Right cardiac atrium (tissue), 5 donors: ENCODE results near the gene BCAS4. TPM values are rescaled to one million over a fixed set of nuclear protein-coding genes. Genes with fewer than 3 reads are reported as not detected.

Source experiments
- ATAC-seq, 2 donors: fragments of 200-7000 bp; cut with Tn5 transposase; one replicate each; pipeline versions ENCODE4 v1.8.0 to v1.9.1; 2020; ENCODE audit warnings: moderate library complexity in 2 of 2, mild to moderate bottlenecking in 1 of 2
- DNase-seq, 3 donors: peaks; one replicate each; pipeline ENCODE4 v3.0.0-alpha.2; 2020
- H3K27ac ChIP-seq: one replicate; pipeline ENCODE4 v1.5.1; 2013; ENCODE audit warnings: mild to moderate bottlenecking, low read length, control low read depth, moderate library complexity
- H3K27me3 ChIP-seq: one replicate; pipeline ENCODE4 v1.6.1; 2013; ENCODE audit not compliant: control insufficient read depth, insufficient read depth
- H3K4me1 ChIP-seq: one replicate; pipeline ENCODE4 v1.6.1; 2013; ENCODE audit warnings: low read length; ENCODE audit not compliant: control insufficient read depth, insufficient read depth
- H3K4me3 ChIP-seq: one replicate; pipeline ENCODE4 v1.5.1; 2013; ENCODE audit warnings: low read length, control low read depth
- H3K9me3 ChIP-seq: one replicate; pipeline ENCODE4 v1.6.1; 2013; ENCODE audit warnings: low read length; ENCODE audit not compliant: control insufficient read depth
- WGBS: extraction: QIAGEN DNeasy Blood & Tissue Kit; methylation state at CpG from one replicate; pipeline ENCODE4 v1.1.7; 2013; 5-methylcytosine and 5-hydroxymethylcytosine counted together
- intact Hi-C, 4 donors: fragments of 100-400 bp; cut with DNase I; formaldehyde crosslinking; loops; one replicate each; pipeline versions ENCODE4 v1.11.0 to v1.14.0; 2022 to 2023
- polyA plus RNA-seq: library from polyadenylated mRNA; stranded (reverse); fragments of 200-250 nt; gene quantifications from one replicate; pipeline ENCODE4 v1.2.3, GENCODE V29; 2013
- total RNA-seq, 4 donors: library from RNA; stranded (reverse); fragmentation: NEBNext Ultra II Directional; extraction: Animal tissue kit (Norgen Biotek cat#: 25700); gene quantifications; one replicate each; pipeline ENCODE4 v1.2.1, GENCODE V29; 2021
- donor health status: healthy with polysubstance abuse.
- donor health status: DM: no; HTN: yes; CAD: no.
- donor health status: DM: no; HTN: no; CAD: no.
- donor health status: DM: no; HTN: yes; CAD: no; lungs with severe emphysema.
- donor health status: DM: yes; HTN: yes; CAD: no.

The BCAS4 gene
- total and polyA plus RNA-seq, 5 donors = 1.6 to 3.5 (median 2.4) TPM

DNA sequence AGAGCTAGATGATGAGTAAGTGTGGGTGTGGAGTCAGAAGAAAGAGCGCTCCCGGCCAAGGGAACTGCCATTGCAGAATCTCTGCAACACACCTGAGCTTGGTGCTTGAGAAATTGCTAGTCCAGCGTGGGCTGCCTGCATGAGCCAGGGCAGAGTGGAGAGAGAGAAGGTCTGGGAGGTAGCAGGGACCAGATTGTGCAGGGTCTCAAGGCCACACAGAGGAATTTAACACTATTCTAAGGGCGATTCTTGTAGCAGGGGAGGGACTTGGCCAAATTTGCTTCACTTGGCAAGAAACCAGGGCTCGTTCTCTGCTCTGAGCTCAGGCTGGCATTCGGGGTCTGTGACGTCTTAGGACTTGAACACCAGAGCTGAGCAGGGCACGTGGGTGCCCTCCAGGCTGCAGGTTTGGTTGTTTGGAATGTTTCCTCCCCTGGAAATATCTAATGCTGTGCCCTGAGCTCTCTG, 53.5 kb downstream of the BCAS4 start:
- DNase-seq (peak in 1 of 3 donors; percentile 69), ATAC-seq (peak; percentile 60 to 70)
- Histone ChIP-seq H3K27me3 (no peaks in the 10 kb centered on the region), H3K4me3 (peak overlapping the region; percentile 2), H3K9me3 (no peaks in the 10 kb centered on the region), H3K4me1 (no peaks in the 10 kb centered on the region), H3K27ac (no peak overlapping the region)
- 26% methylated on average over 8 of the region's 8 CpGs for WGBS
- intact Hi-C loops = no loop called here

DNA sequence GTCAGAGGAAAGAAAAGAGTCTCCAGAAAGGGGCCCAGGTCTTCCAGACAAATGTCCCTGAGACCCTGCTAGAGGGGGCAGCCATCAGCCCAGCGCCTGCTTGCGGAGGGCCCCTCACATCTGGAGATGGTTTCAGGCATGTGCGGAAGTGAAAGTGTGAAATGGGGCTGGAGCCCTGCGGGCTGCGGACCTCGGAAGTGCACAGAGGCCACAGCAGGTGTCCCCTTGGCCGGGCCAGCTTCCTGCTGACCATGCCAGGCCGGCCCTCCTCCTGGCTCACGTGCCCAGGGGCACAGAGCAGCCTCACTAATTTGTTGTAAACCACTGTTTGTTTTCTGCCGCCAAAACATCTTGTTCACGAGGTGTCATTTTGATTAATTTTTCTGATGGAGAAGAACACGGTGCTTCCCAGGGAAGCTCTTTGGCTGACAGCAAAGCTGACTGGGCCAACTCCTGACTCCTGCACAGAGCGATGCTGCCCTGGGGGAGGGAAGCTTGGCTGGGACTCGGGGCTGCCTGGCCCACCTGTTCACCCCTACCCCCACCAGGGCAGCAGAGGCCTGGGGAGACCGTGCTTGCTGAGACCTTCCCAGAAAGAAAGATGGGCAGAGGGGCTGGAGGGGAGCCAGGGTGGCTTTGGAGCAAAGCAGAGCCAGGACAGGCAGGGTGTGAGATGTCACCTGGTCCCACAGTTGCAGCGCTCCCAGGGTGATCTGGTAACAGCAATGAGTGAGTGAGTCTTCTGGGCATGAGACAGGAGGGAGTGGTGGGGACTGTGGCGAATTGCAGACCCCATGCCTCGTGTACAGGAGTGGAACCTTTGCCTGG, 54.2 kb downstream of the BCAS4 start:
- DNase-seq (no peak), ATAC-seq (peak; percentile 45 to 68)
- Histone ChIP-seq H3K27me3 (no peaks in the 10 kb centered on the region), H3K4me3 (peak overlapping the region; percentile 2), H3K9me3 (no peaks in the 10 kb centered on the region), H3K27ac (no peak overlapping the region), H3K4me1 (no peaks in the 10 kb centered on the region)
- 27% methylated on average over 18 of the region's 18 CpGs for WGBS
- intact Hi-C loops = no loop called here

DNA sequence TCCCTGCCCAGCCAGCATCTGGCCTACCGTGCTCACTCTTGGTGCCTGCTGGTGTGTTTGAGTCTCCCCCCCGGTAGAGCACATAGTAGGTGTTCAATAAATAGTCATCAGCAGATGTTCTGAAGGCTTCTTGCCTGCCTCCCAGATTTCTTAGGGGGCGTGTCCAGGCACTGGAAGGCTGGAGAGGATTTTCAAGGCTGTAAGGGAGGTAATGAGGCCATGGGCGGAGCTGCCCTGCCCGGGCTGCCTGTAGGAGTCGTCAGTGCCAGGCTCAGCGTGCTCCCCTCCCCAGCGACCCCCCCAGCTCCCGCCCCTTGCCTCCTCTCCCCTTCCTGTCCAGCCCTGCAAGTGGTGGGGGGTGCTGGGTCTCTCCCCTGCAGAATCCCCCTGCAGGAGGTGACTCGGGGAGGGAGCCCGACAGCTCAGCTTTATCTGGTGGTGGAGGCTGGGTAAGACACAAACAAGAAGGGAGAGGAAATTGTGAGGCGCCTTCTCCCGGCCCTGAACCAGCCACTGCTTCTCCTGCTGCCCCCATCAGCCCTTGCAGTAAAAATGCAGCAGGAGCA, 55.9 kb downstream of the BCAS4 start:
- Histone ChIP-seq H3K27ac (no peak overlapping the region), H3K4me1 (no peaks in the 10 kb centered on the region), H3K27me3 (no peaks in the 10 kb centered on the region), H3K9me3 (no peaks in the 10 kb centered on the region), H3K4me3 (no peak overlapping the region)
- ATAC-seq = no peak
- 52% methylated on average over 13 of the region's 13 CpGs for WGBS
- intact Hi-C loops = no loop called here
- DNase-seq = no peak

DNA sequence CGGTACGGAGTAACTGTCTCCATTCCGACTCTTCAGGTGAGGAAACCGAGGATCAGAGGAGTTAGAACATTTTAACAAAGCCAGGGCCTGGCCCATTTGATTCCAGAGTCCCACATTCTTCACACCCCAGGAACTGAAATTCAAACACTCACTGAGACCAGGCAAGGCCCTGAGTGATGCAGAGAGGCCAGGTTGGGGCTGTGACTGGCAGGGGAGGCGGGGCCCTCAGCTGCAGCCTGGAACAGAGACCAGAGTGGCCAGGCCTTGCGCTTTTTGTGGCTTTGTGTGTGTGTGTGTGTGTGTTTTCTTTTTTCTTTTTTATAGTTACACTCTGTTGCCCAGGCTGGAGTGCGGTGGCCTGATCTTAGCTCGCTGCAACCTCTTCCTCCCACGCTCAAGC, 57.2 kb downstream of the BCAS4 start:
- Histone ChIP-seq H3K4me1 (no peaks in the 10 kb centered on the region), H3K4me3 (no peak overlapping the region), H3K9me3 (no peaks in the 10 kb centered on the region), H3K27ac (no peak overlapping the region), H3K27me3 (no peaks in the 10 kb centered on the region)
- no peak for ATAC-seq
- 97% methylated on average over 9 of the region's 9 CpGs for WGBS
- no peak for DNase-seq
- intact Hi-C loops = no loop called here

- Histone ChIP-seq H3K27me3 (no peaks in the 10 kb centered on the region), H3K9me3 (no peaks in the 10 kb centered on the region), H3K4me3 (no peak overlapping the region), H3K4me1 (no peaks in the 10 kb centered on the region), H3K27ac (no peak overlapping the region)
- 85% methylated on average over 18 of the region's 18 CpGs for WGBS
- DNase-seq (no peak), ATAC-seq (peak in 1 of 2 donors; percentile 29)
- intact Hi-C loops = no loop called here
Measured at GRCh38 chr20:50854506-50855249, 59.8 kb downstream of the BCAS4 start.

- 62% methylated on average over 23 of the region's 23 CpGs for WGBS
- H3K4me3 ChIP-seq = no peak overlapping the region
- ATAC-seq = no peak
Measured at GRCh38 chr20:50855498-50856474, 60.9 kb downstream of the BCAS4 start.

GRCh38 chr20:50856475-50857041, 61.7 kb downstream of the BCAS4 start:
- no peak overlapping the region for H3K4me3 ChIP-seq
- WGBS = 87% methylated on average over 5 of the region's 5 CpGs
- no peaks in the 10 kb centered on the region for H3K4me1 ChIP-seq
- H3K27me3 ChIP-seq = no peaks in the 10 kb centered on the region
- H3K9me3 ChIP-seq = no peaks in the 10 kb centered on the region
- intact Hi-C loops = no loop called here
- ATAC-seq = no peak
- H3K27ac ChIP-seq = no peak overlapping the region
- DNase-seq = no peak

More at GRCh38 chr20:50855498-50856474, 60.9 kb downstream of the BCAS4 start:
- intact Hi-C loops = no loop called here
- DNase-seq = no peak
- H3K9me3 ChIP-seq = no peaks in the 10 kb centered on the region
- H3K27me3 ChIP-seq = no peaks in the 10 kb centered on the region
- no peaks in the 10 kb centered on the region for H3K4me1 ChIP-seq
- H3K27ac ChIP-seq = no peak overlapping the region

- DNase-seq = no peak
Measured at GRCh38 chr20:50857348-50857747, 62.5 kb downstream of the BCAS4 start.

DNA sequence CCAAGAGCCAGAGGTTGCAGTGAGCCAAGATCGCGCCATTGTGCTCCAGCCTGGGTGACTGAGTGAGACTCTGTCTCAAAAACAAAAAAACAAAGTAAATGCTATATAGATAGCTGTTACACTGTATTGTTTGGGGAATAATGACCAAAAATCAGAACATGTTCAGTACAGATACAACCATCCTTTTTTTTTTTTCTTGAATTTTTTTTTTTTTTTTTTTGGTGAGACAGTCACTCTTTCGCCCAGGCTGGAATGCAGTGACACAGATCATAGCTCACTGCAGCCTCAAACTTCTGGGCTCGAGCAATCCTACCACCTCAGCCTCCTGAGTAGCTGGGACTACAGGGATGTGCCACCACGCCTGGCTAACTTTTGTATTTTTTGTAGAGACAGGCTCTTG, 63.7 kb downstream of the BCAS4 start:
- 94% methylated on average over 5 of the region's 5 CpGs for WGBS
- no peak for DNase-seq
- Histone ChIP-seq H3K27me3 (no peaks in the 10 kb centered on the region), H3K4me3 (no peak overlapping the region), H3K27ac (no peak overlapping the region), H3K4me1 (no peaks in the 10 kb centered on the region), H3K9me3 (no peaks in the 10 kb centered on the region)
- ATAC-seq = no peak
- intact Hi-C loops = no loop called here

More at GRCh38 chr20:50857348-50857747, 62.5 kb downstream of the BCAS4 start:
- no peaks in the 10 kb centered on the region for H3K9me3 ChIP-seq
- H3K4me3 ChIP-seq = no peak overlapping the region
- H3K27me3 ChIP-seq = no peaks in the 10 kb centered on the region
- H3K27ac ChIP-seq = no peak overlapping the region
- 96% methylated on average over 7 of the region's 7 CpGs for WGBS
- no peak for ATAC-seq
- no peaks in the 10 kb centered on the region for H3K4me1 ChIP-seq
- intact Hi-C loops = no loop called here

GRCh38 chr20:50859161-50859560, 64.3 kb downstream of the BCAS4 start:
- intact Hi-C loops = no loop called here
- H3K27ac ChIP-seq = no peak overlapping the region
- H3K27me3 ChIP-seq = no peaks in the 10 kb centered on the region
- DNase-seq = peak in 1 of 3 donors; percentile 6
- WGBS = 91% methylated on average over 10 of the region's 10 CpGs
- no peaks in the 10 kb centered on the region for H3K4me1 ChIP-seq
- H3K9me3 ChIP-seq = no peaks in the 10 kb centered on the region
- no peak overlapping the region for H3K4me3 ChIP-seq
- no peak for ATAC-seq
